ENCODE data around the gene ABR.

- TF ChIP-seq CTCF (IDR thresholded peaks at IDR 0.05; ENCODE audit: low read depth, low read length, missing input control) = no peak
- no peak for TF ChIP-seq EGR1 (IDR thresholded peaks at IDR 0.05; ENCODE audit: low read depth in 2 of 2)
- no peak for TF ChIP-seq ATF3 (IDR thresholded peaks at IDR 0.05)
Measured at GRCh38 chr17:1073241-1073962, 106.4 kb downstream of the ABR start.

Data from liver (tissue), 3 donors.